Kidney (tissue), 14 donors: ENCODE results near the gene ENTPD2. TPM values are rescaled to one million over a fixed set of nuclear protein-coding genes. Genes with fewer than 3 reads are reported as not detected.

ENCODE experiments used
- DNase-seq, 5 donors: peaks; one replicate each; pipeline ENCODE4 v3.0.0-alpha.2; 2013 to 2020
- FAIRE-seq: peaks from 2 replicates; lab custom pipeline; 2012; peaks lifted over from hg19 to GRCh38; lab: Jason Lieb, UNC
- H3K27ac ChIP-seq, 2 donors: one replicate each; pipeline ENCODE4 v1.7.0; 2013; ENCODE audit warnings: low read depth in 2 of 2, low read length in 2 of 2, inconsistent platforms in 1 of 2
- H3K27me3 ChIP-seq: one replicate; pipeline ENCODE4 v1.7.1; 2013; ENCODE audit warnings: low read length, inconsistent platforms; ENCODE audit not compliant: control insufficient read depth, insufficient read depth
- H3K36me3 ChIP-seq, 3 donors: one replicate each; pipeline versions ENCODE4 v1.7.0 to v1.7.1; 2013; ENCODE audit warnings: low read length in 3 of 3, control low read depth in 1 of 3, inconsistent platforms in 1 of 3; ENCODE audit not compliant: insufficient read depth in 3 of 3, control insufficient read depth in 2 of 3
- H3K4me1 ChIP-seq, 3 donors: one replicate each; pipeline versions ENCODE4 v1.7.0 to v1.7.1; 2013; ENCODE audit warnings: low read length in 3 of 3, inconsistent platforms in 1 of 3, low read depth in 1 of 3; ENCODE audit not compliant: control insufficient read depth in 2 of 3, insufficient read depth in 2 of 3
- H3K4me3 ChIP-seq, 3 donors: one replicate each; pipeline versions ENCODE4 v1.7.0 to v1.8.1; 2013; ENCODE audit warnings: low read length in 3 of 3, control low read depth in 1 of 3, inconsistent platforms in 1 of 3
- H3K9ac ChIP-seq, 3 donors: one replicate each; pipeline versions ENCODE4 v1.7.0 to v1.7.1; 2013; ENCODE audit warnings: low read length in 3 of 3, control low read depth in 1 of 3, inconsistent platforms in 1 of 3
- H3K9me3 ChIP-seq, 3 donors: one replicate each; pipeline versions ENCODE4 v1.7.0 to v1.7.1; 2013; ENCODE audit warnings: low read length in 3 of 3, control low read depth in 1 of 3, inconsistent platforms in 1 of 3; ENCODE audit not compliant: control insufficient read depth in 2 of 3, insufficient read depth in 1 of 3
- intact Hi-C: fragments of 100-400 bp; cut with DNase I; formaldehyde crosslinking; loops from one replicate; pipeline ENCODE4 v1.11.1; 2022
- polyA plus RNA-seq: library from polyadenylated mRNA; stranded (reverse); fragments of 350-450 nt; fragmentation: Illumina TruSeq; extraction: RNeasy Lipid Tissue Mini Kit (QIAGEN cat#74804); gene quantifications from one replicate; pipeline ENCODE4 v1.2.3, GENCODE V29; 2014; ENCODE audit warnings: low read depth, low replicate concordance; ENCODE audit not compliant: insufficient read depth
- total RNA-seq: library from RNA; stranded (reverse); fragmentation: NEBNext Ultra II Directional; extraction: Animal tissue kit (Norgen Biotek cat#: 25700); gene quantifications from one replicate; pipeline ENCODE4 v1.2.1, GENCODE V29; 2021
- TF ChIP-seq, protein P1 (sequence below): IDR thresholded peaks from 3 replicates; pipeline ENCODE4 v1.5.1; 2012; ENCODE audit warnings: mild to moderate bottlenecking, moderate library complexity, borderline replicate concordance; ENCODE audit not compliant: insufficient read depth; ENCODE audit errors: extremely low read depth
- donor health status: control.
- donor health status: control.
- donor health status: control.
- donor health status: control.
- donor health status: control.
- donor health status: DM: yes; HTN: yes; CAD: no.
- donor health status: Normal renal cell carcinoma (clear cell type).

Gene ENTPD2
- total and polyA plus RNA-seq, 2 donors from 2014 or later, result 5.5 to 9.3 TPM

DNA sequence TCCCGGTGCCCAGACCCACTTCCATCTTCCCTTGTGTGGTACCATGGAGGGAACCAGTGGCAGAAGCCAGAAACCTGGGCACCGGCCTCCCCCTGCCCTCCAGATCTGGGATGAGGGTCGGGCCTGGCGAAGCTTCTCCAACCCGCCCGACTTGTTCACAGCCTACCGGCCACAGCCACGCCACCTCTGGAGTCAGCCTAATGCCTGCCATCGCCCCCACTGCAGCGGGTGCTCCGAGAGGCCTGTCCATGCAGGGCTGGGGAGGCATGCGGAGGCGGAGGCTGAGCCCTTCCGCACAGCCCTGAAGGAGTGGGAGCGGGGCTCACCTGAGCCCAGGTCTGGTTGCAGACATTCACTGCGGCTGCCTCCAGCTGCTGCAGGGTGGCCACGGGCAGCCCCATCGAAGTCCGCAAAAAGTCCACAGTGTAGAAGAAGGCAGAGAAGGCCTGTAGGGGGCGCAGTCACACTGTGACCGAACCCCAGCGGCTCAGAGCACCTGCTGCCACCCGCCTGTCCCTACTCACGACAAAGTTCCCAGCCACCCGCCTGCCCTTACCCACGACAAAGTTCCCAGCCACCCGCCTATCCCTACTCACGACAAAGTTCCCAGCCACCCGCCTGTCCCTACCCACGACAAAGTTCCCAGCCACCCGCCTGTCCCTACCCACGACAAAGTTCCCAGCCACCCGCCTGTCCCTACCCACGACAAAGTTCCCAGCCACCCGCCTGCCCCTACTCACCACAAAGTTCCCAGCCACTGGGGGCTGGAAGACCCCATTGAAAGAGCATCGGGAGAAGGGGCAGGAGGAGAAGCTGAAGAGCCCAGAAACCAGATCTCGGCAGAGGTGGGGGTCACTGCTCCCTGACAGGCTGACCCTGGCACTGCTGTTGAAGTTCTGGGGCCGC, 4.1 kb downstream of the ENTPD2 start:
- Histone ChIP-seq H3K36me3 (no peaks in the 10 kb centered on the region), H3K27ac (no peak overlapping the region), H3K27me3 (peaks cover 25% of the 10 kb centered on the region), H3K9me3 (no peaks in the 10 kb centered on the region), H3K4me3 (no peak overlapping the region), H3K4me1 (peaks cover 0 to 19% (median 0%) of the 10 kb centered on the region in 3 donors), H3K9ac (no peak overlapping the region)
- TF ChIP-seq, protein P1, sequence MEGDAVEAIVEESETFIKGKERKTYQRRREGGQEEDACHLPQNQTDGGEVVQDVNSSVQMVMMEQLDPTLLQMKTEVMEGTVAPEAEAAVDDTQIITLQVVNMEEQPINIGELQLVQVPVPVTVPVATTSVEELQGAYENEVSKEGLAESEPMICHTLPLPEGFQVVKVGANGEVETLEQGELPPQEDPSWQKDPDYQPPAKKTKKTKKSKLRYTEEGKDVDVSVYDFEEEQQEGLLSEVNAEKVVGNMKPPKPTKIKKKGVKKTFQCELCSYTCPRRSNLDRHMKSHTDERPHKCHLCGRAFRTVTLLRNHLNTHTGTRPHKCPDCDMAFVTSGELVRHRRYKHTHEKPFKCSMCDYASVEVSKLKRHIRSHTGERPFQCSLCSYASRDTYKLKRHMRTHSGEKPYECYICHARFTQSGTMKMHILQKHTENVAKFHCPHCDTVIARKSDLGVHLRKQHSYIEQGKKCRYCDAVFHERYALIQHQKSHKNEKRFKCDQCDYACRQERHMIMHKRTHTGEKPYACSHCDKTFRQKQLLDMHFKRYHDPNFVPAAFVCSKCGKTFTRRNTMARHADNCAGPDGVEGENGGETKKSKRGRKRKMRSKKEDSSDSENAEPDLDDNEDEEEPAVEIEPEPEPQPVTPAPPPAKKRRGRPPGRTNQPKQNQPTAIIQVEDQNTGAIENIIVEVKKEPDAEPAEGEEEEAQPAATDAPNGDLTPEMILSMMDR, result peak; percentile 73
- intact Hi-C loops, result no loop called here
- DNase-seq (peak in 3 of 5 donors; percentile 48 to 68 (median 64)), FAIRE-seq (no peak)

DNA sequence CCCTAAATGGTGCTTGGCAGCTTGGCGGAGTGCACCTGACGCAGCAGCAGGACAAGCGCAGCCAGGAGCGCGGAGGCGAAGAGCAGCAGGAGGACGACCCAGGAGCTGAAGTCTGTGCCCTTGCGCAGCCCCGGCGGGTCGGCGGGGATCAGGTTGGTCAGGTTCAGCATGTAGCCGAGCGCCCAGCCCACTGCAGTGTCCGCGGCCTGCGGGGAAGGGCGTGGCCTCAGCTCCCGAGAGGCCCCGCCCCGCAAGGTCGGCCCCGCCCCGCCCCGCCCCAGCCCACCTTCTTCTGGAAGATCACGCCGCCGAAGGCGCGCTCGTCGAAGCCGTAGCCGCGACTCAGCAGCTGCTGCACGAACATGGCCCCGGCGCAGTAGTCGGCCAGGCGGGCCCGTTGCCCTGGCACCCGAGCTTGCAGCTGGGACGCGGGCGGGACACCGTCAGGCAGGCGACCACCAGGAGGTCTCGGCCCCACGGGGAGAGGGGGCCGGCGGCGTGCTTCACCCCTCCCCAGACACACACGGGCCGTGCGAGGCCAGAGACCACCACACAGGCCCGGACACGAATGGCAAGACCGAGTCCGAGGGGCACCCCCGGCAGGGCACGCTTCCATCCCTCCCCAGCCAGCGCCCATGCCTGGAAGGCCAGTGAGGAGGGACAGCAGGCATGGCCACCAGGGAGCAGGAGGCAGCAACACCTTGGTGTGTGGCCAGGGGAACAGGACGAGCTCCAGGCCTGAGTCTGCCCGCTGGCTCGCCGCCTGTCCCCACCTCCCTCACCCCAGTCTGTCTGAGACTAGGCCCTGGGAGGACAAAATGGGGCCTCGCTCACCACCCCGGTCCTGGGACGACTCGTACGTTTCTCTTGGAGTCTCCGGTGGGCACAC, 5.0 kb downstream of the ENTPD2 start:
- FAIRE-seq (no peak), DNase-seq (no peak)
- TF ChIP-seq, protein P1, result no peak
- Histone ChIP-seq H3K9ac (no peak overlapping the region), H3K27me3 (peaks cover 28% of the 10 kb centered on the region), H3K9me3 (no peaks in the 10 kb centered on the region), H3K36me3 (no peaks in the 10 kb centered on the region), H3K4me1 (peaks cover 0 to 22% (median 0%) of the 10 kb centered on the region in 3 donors), H3K27ac (no peak overlapping the region), H3K4me3 (no peak overlapping the region)
- intact Hi-C loops, result no loop called here

DNA sequence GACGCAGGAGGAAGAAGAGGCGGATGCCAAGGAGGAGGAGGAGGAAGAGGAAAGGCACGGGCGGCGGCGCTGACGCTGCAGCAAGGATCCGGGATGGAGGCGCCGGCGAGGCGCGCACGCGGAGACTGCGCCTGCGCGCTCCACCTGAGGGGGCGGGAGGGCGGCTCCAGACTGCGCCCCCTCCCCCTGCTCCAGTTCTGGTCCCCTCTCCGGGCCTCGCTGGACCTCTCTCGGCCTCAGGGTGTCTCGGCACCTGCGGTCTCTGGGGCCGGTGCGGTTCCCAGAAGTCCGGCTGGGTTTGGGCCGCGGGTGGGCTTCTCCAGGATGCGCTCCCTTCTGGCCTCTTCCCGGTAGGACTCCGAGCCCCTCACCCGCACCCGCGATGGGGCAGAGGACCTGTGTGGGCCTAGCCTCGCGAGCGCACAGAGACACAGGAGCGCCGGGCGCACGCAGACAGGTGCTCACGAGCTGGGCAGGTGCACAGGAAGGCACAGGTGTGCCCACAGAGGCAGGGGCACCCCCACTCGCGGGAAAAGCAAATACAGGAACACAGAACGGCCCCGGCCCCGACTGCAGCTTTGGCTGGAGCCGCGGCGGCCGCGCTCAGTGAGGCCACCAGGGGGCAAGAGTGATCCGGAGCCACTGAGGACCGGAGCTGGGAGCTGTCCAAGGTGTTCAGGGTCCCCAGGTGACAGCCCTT, 7.6 kb downstream of the ENTPD2 start, which contains the start of gene NPDC1:
Gene NPDC1 (minus strand): TSS at position 90 of the 700 bp plus-strand sequence. CDS start 188 bp downstream, outside the sequence.
- peak; percentile 88 to 91 (median 90) for DNase-seq
- H3K9me3 ChIP-seq, result no peaks in the 10 kb centered on the region

More for the DNA sequence above, 7.6 kb downstream of the ENTPD2 start, which contains the start of gene NPDC1:
- TF ChIP-seq, protein P1, result peak; percentile 89
- no peak for FAIRE-seq
- intact Hi-C loops, result no loop called here
- Histone ChIP-seq H3K27ac (peak within 1 kb of the TSS in 1 of 2 donors; percentile 37), H3K36me3 (no peaks in the 10 kb centered on the region), H3K4me1 (peaks cover 0 to 21% (median 0%) of the 10 kb centered on the region in 3 donors), H3K9ac (peak within 1 kb of the TSS in 1 of 3 donors; percentile 29), H3K4me3 (peak within 1 kb of the TSS in 2 of 3 donors; percentile 43 to 48), H3K27me3 (peaks cover 24% of the 10 kb centered on the region)
